ENCODE measurements around the gene TIMM29.
"Not testable (repeated sequence)": the region's sequence is repeated elsewhere in the genome, so short reads cannot be mapped to it uniquely, and the experiment has no call there.

The TIMM29 gene

DNA sequence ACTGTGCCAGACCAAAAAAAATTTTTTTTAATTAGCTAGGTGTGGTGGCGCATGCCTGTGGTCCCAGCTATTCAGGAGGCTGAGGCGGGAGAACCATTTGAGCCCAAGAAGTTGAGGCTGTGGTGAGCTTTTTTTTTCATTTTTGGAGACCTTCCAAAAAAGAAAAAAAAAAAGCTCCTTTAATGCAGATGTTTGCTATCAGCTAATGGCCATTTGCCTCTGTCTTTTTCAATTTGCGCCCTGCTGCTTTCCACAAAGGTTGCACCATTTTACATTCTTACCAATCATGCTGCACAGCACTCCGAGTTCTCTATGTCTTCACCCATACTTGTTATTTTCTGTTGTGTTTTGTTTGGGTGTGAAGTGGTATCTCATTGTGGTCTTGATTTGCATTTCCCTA, 16.7 kb downstream of the TIMM29 start:
- no peak for DNase-seq (ENCODE audit: low read depth in 3 of 3)

- DNase-seq (ENCODE audit: low read depth in 3 of 3): no peak
Observed at GRCh38 chr19:10946958-10947657, 18.5 kb downstream of the TIMM29 start.

DNA sequence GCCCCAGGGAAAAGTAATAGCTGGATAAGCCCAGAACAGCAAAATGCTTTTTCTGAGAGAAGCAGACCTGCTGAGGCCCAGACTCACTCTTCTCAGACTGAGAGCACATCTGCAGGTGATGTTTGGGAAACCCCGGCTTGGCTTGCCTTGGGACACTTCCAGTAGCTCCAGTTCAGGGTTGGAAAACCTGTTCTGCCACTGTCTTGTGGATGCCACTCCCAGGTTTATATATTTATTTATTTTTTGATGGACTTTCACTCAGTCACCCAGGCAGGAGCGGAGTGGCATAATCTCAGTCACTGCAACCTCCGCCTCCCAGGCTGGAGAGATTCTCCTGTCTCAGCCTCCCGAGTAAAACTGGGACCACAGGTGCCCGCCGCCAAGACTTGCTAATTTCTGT, 24.2 kb downstream of the TIMM29 start:
- DNase-seq (ENCODE audit: low read depth in 3 of 3): no peak

- not testable (repeated sequence) for DNase-seq (ENCODE audit: low read depth in 3 of 3)
Observed at GRCh38 chr19:10959277-10959968, 30.8 kb downstream of the TIMM29 start.

- peak; percentile 93 to 96 (median 96) for DNase-seq (ENCODE audit: low read depth in 3 of 3)
Observed at GRCh38 chr19:10960314-10961072, 31.9 kb downstream of the TIMM29 start, which contains the start of gene SMARCA4. Gene SMARCA4 (plus strand): TSS chr19:10961030. CDS start chr19:10984152, 23,122 bp downstream.

DNA sequence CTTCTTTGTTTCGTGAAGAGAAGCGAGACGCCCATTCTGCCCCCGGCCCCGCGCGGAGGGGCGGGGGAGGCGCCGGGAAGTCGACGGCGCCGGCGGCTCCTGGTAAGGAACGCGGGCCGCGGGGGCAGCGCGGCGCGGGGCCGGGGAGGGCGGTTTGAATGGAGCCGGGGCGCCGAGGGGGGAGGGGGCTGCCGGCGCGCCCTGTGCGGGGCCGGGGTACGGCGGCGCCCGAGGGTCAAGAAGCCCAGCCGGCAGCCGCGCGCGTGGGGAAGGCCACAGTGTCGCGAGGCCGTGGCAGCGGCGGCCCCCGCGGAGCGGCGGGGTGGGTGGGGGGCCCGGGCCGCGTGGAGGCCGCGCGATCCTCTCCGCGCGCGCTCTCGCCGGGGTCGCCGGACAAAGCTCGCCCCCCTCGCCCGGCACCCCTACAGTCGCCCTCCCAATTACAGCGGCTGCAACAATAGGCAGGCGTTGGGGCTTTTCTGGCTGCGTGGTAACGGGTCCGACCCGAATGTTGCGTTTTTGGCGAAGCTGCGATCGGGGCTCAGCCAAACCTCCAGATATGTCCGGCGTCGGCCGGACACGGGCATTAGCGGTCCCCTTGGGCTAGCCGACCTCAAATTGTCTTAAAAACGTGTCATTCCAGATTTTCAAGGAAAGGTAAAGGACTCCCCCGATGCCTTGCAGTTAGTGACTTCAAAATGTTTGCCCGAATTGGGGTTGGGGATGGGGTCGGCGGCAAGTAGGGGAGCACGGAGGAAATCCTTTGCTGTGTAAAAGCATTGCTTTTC, 32.7 kb downstream of the TIMM29 start:
- no peak for DNase-seq (ENCODE audit: low read depth in 3 of 3)

DNA sequence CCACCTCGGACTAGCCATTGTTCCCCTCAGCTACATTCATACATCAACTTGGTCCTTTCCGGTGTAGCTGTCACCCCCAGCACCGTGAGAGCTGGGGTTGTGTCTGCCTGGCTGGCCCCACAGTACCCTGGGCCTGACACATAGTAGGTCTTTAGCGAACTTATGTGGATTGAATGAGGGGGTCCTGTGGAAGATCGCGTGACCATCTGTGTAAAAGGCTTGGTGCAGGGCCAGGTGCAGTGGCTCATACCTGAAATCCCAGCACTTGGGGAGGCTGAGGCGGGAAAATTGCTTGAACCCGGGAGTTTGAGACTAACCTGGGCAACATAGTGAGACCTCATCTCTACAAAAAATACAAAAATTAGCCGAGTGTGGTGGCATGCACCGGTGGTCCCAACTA, 34.3 kb downstream of the TIMM29 start:
- no peak for DNase-seq (ENCODE audit: low read depth in 3 of 3)

DNA sequence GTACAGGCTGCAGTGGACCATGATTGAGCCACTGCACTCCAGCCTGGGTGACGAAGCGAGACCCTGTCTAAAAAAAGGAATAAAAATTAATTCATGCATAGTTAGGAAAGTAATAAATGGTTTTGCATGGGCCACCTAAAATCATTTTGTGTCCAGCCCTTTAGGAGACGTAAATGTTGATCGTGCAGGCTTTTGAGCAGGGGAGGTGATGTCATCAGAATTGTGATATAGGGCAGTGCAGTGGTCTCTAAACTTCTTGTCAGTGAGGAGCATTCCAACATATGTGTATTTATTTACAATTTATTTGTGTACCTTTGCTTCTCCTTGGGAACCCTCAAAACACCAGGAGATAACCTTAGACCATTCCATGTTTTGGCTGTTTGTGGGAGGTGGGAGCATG, 35.3 kb downstream of the TIMM29 start:
- DNase-seq (ENCODE audit: low read depth in 3 of 3): no peak

- DNase-seq (ENCODE audit: low read depth in 3 of 3): no peak
Observed at GRCh38 chr19:10964903-10965302, 36.3 kb downstream of the TIMM29 start.

- no peak for DNase-seq (ENCODE audit: low read depth in 3 of 3)
Observed at GRCh38 chr19:10965398-10965797, 36.8 kb downstream of the TIMM29 start.

- DNase-seq (ENCODE audit: low read depth in 3 of 3): no peak
Observed at GRCh38 chr19:10966809-10967208, 38.2 kb downstream of the TIMM29 start.

DNA sequence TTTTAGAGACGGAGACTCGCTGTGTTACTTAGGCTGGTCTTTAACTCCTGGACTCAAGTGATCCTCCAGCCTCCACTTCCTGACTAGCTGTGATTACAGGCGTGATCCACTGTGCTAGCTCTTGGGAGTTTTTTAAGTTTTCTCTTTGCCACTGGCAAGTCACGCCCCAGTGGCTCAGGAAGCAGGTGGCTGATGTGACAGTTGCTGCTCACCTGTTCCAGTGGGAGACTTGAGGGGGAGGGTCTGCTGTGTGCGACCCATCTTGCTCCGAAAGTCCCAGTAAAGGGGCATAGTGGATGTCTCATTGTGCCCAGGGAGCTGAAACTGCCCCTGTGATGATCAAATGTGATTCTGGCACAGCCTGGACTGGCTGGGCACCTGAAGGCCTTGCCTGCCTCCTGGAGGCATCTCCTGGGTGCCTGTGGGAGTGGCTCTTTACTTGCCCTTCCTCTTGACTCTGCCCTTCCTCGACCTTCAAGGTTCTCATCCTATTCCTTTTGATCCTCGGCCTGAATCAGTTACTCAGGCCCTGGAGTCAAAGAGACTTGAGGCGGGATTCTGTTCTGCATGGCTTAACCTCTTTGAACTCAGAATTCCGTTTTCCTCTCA, 40.0 kb downstream of the TIMM29 start:
- no peak for DNase-seq (ENCODE audit: low read depth in 3 of 3)

- no peak for DNase-seq (ENCODE audit: low read depth in 3 of 3)
Observed at GRCh38 chr19:10971107-10971726, 42.6 kb downstream of the TIMM29 start.

GRCh38 chr19:10975374-10976130, 46.9 kb downstream of the TIMM29 start:
- no peak for DNase-seq (ENCODE audit: low read depth in 3 of 3)

DNA sequence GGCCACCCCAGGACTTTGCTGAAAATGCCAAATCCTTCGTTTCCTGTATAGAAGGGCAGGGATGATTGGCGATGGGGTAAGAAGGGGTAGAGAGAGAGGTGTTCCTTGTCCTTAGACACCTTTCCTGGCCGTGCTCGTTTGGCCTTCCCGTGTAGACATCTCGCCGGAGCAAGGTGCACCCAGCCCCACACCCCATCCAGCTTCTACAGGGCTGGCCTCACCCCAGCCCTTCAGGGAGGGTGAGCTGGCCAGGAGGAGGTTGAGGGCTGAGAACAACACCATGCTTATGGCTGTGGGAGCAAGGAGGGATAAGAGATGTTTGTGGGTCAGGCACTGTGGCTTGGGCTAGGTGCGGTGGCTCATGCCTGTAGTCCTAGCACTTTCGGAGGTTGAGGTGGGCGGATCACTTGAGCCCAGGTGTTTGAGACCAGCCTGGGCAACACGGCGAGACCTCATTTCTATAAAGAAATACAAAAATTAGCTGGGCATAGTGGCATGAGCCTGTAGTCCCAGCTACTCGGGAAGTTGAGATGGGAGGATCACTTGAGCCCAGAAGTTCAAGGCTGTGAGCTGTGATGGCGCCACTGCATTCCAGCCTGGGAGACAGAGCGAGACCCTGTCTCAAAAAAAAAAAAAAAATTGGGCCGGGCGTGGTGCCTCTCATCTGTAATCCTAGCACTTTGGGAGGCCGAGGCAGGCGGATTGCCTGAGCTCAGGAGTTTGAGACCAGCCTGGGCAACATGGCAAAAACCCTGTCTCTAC, 47.7 kb downstream of the TIMM29 start:
- DNase-seq (ENCODE audit: low read depth in 3 of 3): no peak

DNA sequence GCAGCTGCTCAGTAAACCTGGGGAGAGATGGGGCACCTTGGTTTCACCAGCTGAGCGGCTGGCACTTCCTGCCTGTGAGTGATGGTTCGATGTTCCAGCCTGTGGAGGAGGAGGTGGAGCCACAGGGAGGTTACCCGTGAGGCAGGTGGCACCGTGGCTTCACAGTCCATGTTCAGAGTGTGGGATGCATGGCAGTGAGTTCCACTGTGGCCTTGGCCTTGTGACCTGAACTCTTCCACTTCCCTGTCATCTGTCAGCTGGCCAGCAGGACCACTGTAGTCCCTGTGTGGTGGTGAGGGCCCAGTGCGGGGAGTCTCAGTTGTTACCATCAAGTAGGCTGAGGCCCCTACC, 49.1 kb downstream of the TIMM29 start:
- DNase-seq (ENCODE audit: low read depth in 3 of 3): no peak

Data from stimulated activated CD4-positive, alpha-beta T cell treated with anti-CD3 and anti-CD28 coated beads, TNF-alpha, amount 100 ng/mL, for 24 hours (primary cell).